Transverse colon (tissue), 4 donors: Measurements from ENCODE around the gene RAI1.

ENCODE experiments used
- CTCF ChIP-seq, 5 experiments: fragments of 200-600 bp in 3 of 5; fragments of 450-650 bp in 2 of 5; sonication (generic) in 3 of 5; IDR thresholded peaks; 1 replicate in 2 of 5; 2 replicates in 3 of 5; pipeline ENCODE4 v1.5.1; 2016 to 2017; ENCODE audit warnings: antibody characterized with exemption in 5 of 5, inconsistent platforms in 3 of 5, mild to moderate bottlenecking in 2 of 5, moderate library complexity in 1 of 5
- EP300 ChIP-seq: sonication (generic); formaldehyde crosslinking; IDR thresholded peaks from one replicate; pipeline ENCODE4 v1.6.1; 2017; ENCODE audit warnings: antibody characterized with exemption, low read depth
- POLR2A ChIP-seq: fragments of 450-650 bp; IDR thresholded peaks from one replicate; pipeline ENCODE4 v1.6.1; 2016; ENCODE audit warnings: antibody characterized with exemption, mild to moderate bottlenecking, moderate library complexity
- POLR2AphosphoS5 ChIP-seq, 3 donors: sonication (generic); formaldehyde crosslinking; IDR thresholded peaks; one replicate each; pipeline ENCODE4 v1.6.1; 2016; ENCODE audit warnings: antibody characterized with exemption in 3 of 3

GRCh38 chr17:17659340-17659739 lies 21.9 kb upstream of the RAI1 start:
- no peak for TF ChIP-seq CTCF (IDR thresholded peaks at IDR 0.05)
- no peak for TF ChIP-seq POLR2AphosphoS5 (IDR thresholded peaks at IDR 0.05)
- TF ChIP-seq EP300 = no peak
- no peak for TF ChIP-seq POLR2A
